B cell (primary cell): ENCODE measurements around the gene TACC3.

ENCODE experiments used
- CTCF ChIP-seq: fragments of 200-600 bp; IDR thresholded peaks from one replicate; pipeline ENCODE4 v1.8.0; 2022; ENCODE audit warnings: antibody characterized with exemption, mild to moderate bottlenecking
- EZH2 ChIP-seq: IDR thresholded peaks from 2 replicates; pipeline ENCODE4 v1.6.1; 2012; ENCODE audit warnings: borderline replicate concordance, low read depth, mild to moderate bottlenecking, moderate library complexity, low read length; ENCODE audit not compliant: insufficient read depth, poor library complexity, severe bottlenecking

- no peak for TF ChIP-seq CTCF
- no peak for TF ChIP-seq EZH2
Measured at GRCh38 chr4:1745165-1745564, 23.8 kb downstream of the TACC3 start.
